HepG2 (cell line): ENCODE measurements around the gene YWHAQ. TPM values are rescaled to one million over a fixed set of nuclear protein-coding genes. Genes with fewer than 3 reads are reported as not detected.

Source experiments
- ATAC-seq: fragments of 200-7000 bp; cut with Tn5 transposase; 3 replicates; pipeline ENCODE4 v1.9.1; 2020; ENCODE audit warnings: mild to moderate bottlenecking, moderate library complexity
- BruUV-seq: library from RNA; stranded (reverse); fragments of 400-500 nt; replicated peaks from 2 replicates; lab custom pipeline; 2021; lab: Mats Ljungman, UMichigan
- CTCF ChIA-PET: fragments of 300-600 bp; formaldehyde crosslinking; extraction: SDS; loops from one replicate; lab custom pipeline; 2021; ENCODE audit warnings: low total read pairs, inconsistent platforms, low intra/inter-chr PET ratio; lab: Yijun Ruan, JAX
- POLR2A ChIA-PET: fragments of 350-600 bp; sonication (Branson Sonifier 250); formaldehyde crosslinking; loops from one replicate; lab custom pipeline; 2020; ENCODE audit warnings: antibody characterized with exemption, inconsistent platforms; lab: Yijun Ruan, JAX
- DNase-seq: peaks from one replicate; pipeline ENCODE4 v3.0.0-alpha.2; 2015; ENCODE audit warnings: low spot score
- FAIRE-seq: peaks from 3 replicates; lab custom pipeline; 2011; peaks lifted over from hg19 to GRCh38; lab: Jason Lieb, UNC
- H2AFZ ChIP-seq: one replicate; pipeline ENCODE4 v1.6.1; 2011; ENCODE audit warnings: low read length, inconsistent platforms
- H3K27ac ChIP-seq: fragments of 300-600 bp; 3 replicates; pipeline ENCODE4 v1.8.0; 2011; ENCODE audit warnings: mixed run types, mild to moderate bottlenecking, mixed read lengths, low read length, inconsistent platforms; ENCODE audit not compliant: insufficient read depth; ENCODE audit errors: extremely low read length
- H3K27me3 ChIP-seq, 2 experiments: fragments of 200-600 bp in 1 of 2; 2 replicates in 1 of 2; 3 replicates in 1 of 2; pipeline versions ENCODE4 v1.6.0 to v1.8.0; 2011; ENCODE audit warnings: low read length in 2 of 2, mild to moderate bottlenecking in 2 of 2, moderate library complexity in 2 of 2, inconsistent platforms in 1 of 2; ENCODE audit not compliant: insufficient read depth in 2 of 2, control insufficient read depth in 1 of 2
- H3K36me3 ChIP-seq, 2 experiments: fragments of 200-600 bp in 1 of 2; replicated peaks in 1 of 2; 2 replicates in 1 of 2; 3 replicates in 1 of 2; pipeline versions ENCODE4 v1.5.1 to v1.8.0; 2011; ENCODE audit warnings: low read length in 2 of 2, inconsistent platforms in 1 of 2; ENCODE audit not compliant: insufficient read depth in 2 of 2, control insufficient read depth in 1 of 2
- H3K4me1 ChIP-seq: 2 replicates; pipeline ENCODE4 v1.5.1; 2012; ENCODE audit warnings: low read length, inconsistent platforms; ENCODE audit not compliant: insufficient read depth
- H3K4me2 ChIP-seq: 2 replicates; pipeline ENCODE4 v1.6.0; 2011; ENCODE audit warnings: low read depth, low read length, inconsistent platforms
- H3K4me3 ChIP-seq, 3 experiments: fragments of 200-600 bp in 1 of 3; sonication (generic), shearing (Covaris generic) in 1 of 3; replicated peaks in 1 of 3; 2 replicates each; pipeline ENCODE4 v1.5.1; 2011 to 2016; ENCODE audit warnings: low read length in 3 of 3, inconsistent platforms in 2 of 3, low read depth in 2 of 3, mild to moderate bottlenecking in 2 of 3, control low read depth in 1 of 3, mixed read lengths in 1 of 3; ENCODE audit not compliant: insufficient read depth in 1 of 3
- H3K79me2 ChIP-seq: one replicate; pipeline ENCODE4 v1.6.1; 2011; ENCODE audit warnings: low read length, inconsistent platforms; ENCODE audit not compliant: insufficient read depth
- H3K9ac ChIP-seq: 2 replicates; pipeline ENCODE4 v1.6.0; 2011; ENCODE audit warnings: mild to moderate bottlenecking, low read depth, low read length, inconsistent platforms; ENCODE audit not compliant: insufficient read depth
- H3K9me3 ChIP-seq: 2 replicates; pipeline ENCODE4 v1.5.1; 2012; ENCODE audit warnings: mild to moderate bottlenecking, low read length
- H4K20me1 ChIP-seq: 2 replicates; pipeline ENCODE4 v1.6.0; 2011; ENCODE audit warnings: inconsistent platforms, mild to moderate bottlenecking, low read length, moderate library complexity; ENCODE audit not compliant: insufficient read depth
- ATF4 ChIP-seq, 2 experiments: fragments of 450-650 bp in 1 of 2; sonication (generic) in 1 of 2; formaldehyde crosslinking; IDR thresholded peaks; 2 replicates each; pipeline versions ENCODE4 v1.5.0 to v1.8.0; 2020 to 2022; ENCODE audit warnings: mild to moderate bottlenecking in 1 of 2, missing genetic modification reagents in 1 of 2
- LRRFIP1 ChIP-seq: sonication (generic); formaldehyde crosslinking; conservative IDR thresholded peaks from 2 replicates; pipeline ENCODE4 v1.4.0; 2020; ENCODE audit warnings: missing genetic modification reagents
- MBNL3 ChIP-seq: fragments of 250-450 bp; sonication (Bioruptor Pico); conservative IDR thresholded peaks from 2 replicates; pipeline ENCODE4 v1.8.0; 2022; ENCODE audit warnings: mild to moderate bottlenecking, inconsistent platforms
- NFAT5 ChIP-seq: sonication (generic); formaldehyde crosslinking; IDR thresholded peaks from 2 replicates; pipeline ENCODE4 v1.4.0; 2020; ENCODE audit warnings: missing genetic modification reagents
- REL ChIP-seq: sonication (generic); formaldehyde crosslinking; conservative IDR thresholded peaks from 2 replicates; pipeline ENCODE4 v1.8.0; 2022; ENCODE audit warnings: mild to moderate bottlenecking, missing genetic modification reagents, moderate library complexity
- REPIN1 ChIP-seq: sonication (generic); formaldehyde crosslinking; IDR thresholded peaks from 2 replicates; pipeline ENCODE4 v1.8.0; 2022; ENCODE audit warnings: missing genetic modification reagents, low read depth, mild to moderate bottlenecking, borderline replicate concordance
- YEATS2 ChIP-seq: sonication (generic); formaldehyde crosslinking; IDR thresholded peaks from 2 replicates; pipeline ENCODE4 v1.4.0; 2020; ENCODE audit warnings: missing genetic modification reagents, borderline replicate concordance
- ZBTB1 ChIP-seq: sonication (generic); formaldehyde crosslinking; IDR thresholded peaks from 2 replicates; pipeline ENCODE4 v1.4.0; 2020; ENCODE audit warnings: missing genetic modification reagents, borderline replicate concordance
- ZMYM3 ChIP-seq: sonication (generic); formaldehyde crosslinking; IDR thresholded peaks from 2 replicates; pipeline ENCODE4 v1.5.1; 2020; ENCODE audit warnings: mild to moderate bottlenecking, missing genetic modification reagents
- ZNF253 ChIP-seq: sonication (generic); formaldehyde crosslinking; IDR thresholded peaks from 2 replicates; pipeline ENCODE4 v1.8.0; 2022; ENCODE audit warnings: mild to moderate bottlenecking, missing genetic modification reagents, borderline replicate concordance
- ZNF275 ChIP-seq: sonication (generic); formaldehyde crosslinking; IDR thresholded peaks from 2 replicates; pipeline ENCODE4 v1.8.0; 2022; ENCODE audit warnings: missing genetic modification reagents, mild to moderate bottlenecking, inconsistent platforms, borderline replicate concordance
- ZNF639 ChIP-seq: conservative IDR thresholded peaks from 2 replicates; pipeline ENCODE4 v1.6.1; 2018; ENCODE audit warnings: missing genetic modification reagents
- ZNF737 ChIP-seq: sonication (generic); formaldehyde crosslinking; IDR thresholded peaks from 2 replicates; pipeline ENCODE4 v1.5.0; 2020; ENCODE audit warnings: missing genetic modification reagents, mild to moderate bottlenecking, borderline replicate concordance
- WGBS: methylation state at CpG from one replicate; pipeline ENCODE4 v1.1.6; 2017; ENCODE audit warnings: low lambda C conversion rate; 5-methylcytosine and 5-hydroxymethylcytosine counted together
- in situ Hi-C: cut with HindIII; loops from 2 replicates; pipeline ENCODE4 v1.10.0; 2017; ENCODE audit warnings: low pct_unique_long_range_greater_than_20kb; ENCODE audit not compliant: extremely low pct_ligation_motif_present
- intact Hi-C: fragments of 100-400 bp; cut with micrococcal nuclease; formaldehyde crosslinking; loops from one replicate; pipeline ENCODE4 v1.10.0; 2022; ENCODE audit not compliant: unreplicated experiment
- polyA plus RNA-seq, 8 experiments: library from polyadenylated mRNA; depleted of rRNA in 3 of 8; stranded (reverse) in 7 of 8; unstranded in 1 of 8; fragments of >200 nt; fragmentation: Illumina TruSeq in 4 of 8; extraction: Trizol in 4 of 8; gene quantifications; 2 replicates each; pipeline versions ENCODE4 v1.2.1 to v1.2.3, GENCODE V29; 2011 to 2016; ENCODE audit warnings: low read depth in 4 of 8, missing spikeins in 1 of 8, mixed read lengths in 1 of 8; ENCODE audit not compliant: insufficient read depth in 1 of 8
- total RNA-seq, 5 experiments: library from RNA; depleted of rRNA; stranded (reverse); fragments of >200 nt; fragmentation: Illumina TruSeq; extraction: Trizol; gene quantifications; 2 replicates each; pipeline ENCODE4 v1.2.3, GENCODE V29; 2016; ENCODE audit warnings: low read depth in 1 of 5

YWHAQ gene
- total and polyA plus RNA-seq, 2 of the 13 experiments (the other 11 are each of a cell fraction or from before 2014, with no cell fraction given): 160 to 304 TPM

- no peak overlapping the region for H2AFZ ChIP-seq
- FAIRE-seq (no peak), DNase-seq (no peak), ATAC-seq (no peak)
- in situ Hi-C loops (no loop called here), intact Hi-C loops (no loop called here)
- peaks cover 79% of the 10 kb centered on the region for H4K20me1 ChIP-seq
- H3K4me1 ChIP-seq: peaks cover 71% of the 10 kb centered on the region
- CTCF ChIA-PET: no interaction called here
- H3K27me3 ChIP-seq: no peaks in the 10 kb centered on the region
- WGBS: 97% methylated on average over 9 of the region's 9 CpGs
- no peak overlapping the region for H3K4me2 ChIP-seq
- no peak overlapping the region for H3K4me3 ChIP-seq
- peaks cover 1 to 41% of the 10 kb centered on the region in 2 experiments; a peak in 3 of 5 replicates for H3K36me3 ChIP-seq
- H3K9me3 ChIP-seq: no peaks in the 10 kb centered on the region
- no peak overlapping the region for H3K27ac ChIP-seq
- H3K79me2 ChIP-seq: peaks cover 100% of the 10 kb centered on the region
- H3K9ac ChIP-seq: no peak overlapping the region
- POLR2A ChIA-PET: no interaction called here
- no TSS peak for BruUV-seq
- TF ChIP-seq LRRFIP1 (CRISPR knock-in tag) (no peak), ATF4 (CRISPR knock-in tag; IDR thresholded peaks at IDR 0.05) (no peak), ZNF737 (CRISPR knock-in tag) (no peak), ZBTB1 (CRISPR knock-in tag) (no peak), YEATS2 (CRISPR knock-in tag) (no peak), REL (CRISPR knock-in tag) (no peak), ZNF275 (no peak), MBNL3 (CRISPR knock-in tag) (no peak), ZNF639 (CRISPR knock-in tag) (no peak), ZNF253 (CRISPR knock-in tag) (no peak), REPIN1 (CRISPR knock-in tag) (no peak), NFAT5 (no peak), ZMYM3 (CRISPR knock-in tag) (no peak)
Measured at GRCh38 chr2:9623151-9623550, 7.6 kb downstream of the YWHAQ start.
